Hippocampal formation (tissue), 2 donors: ENCODE measurements around the gene SRMS.
A peak's percentile ranks its signal among the peaks of the same experiment; 100 is the strongest.

Source experiments
- DNase-seq, 2 donors: peaks; one replicate each; lab custom pipeline; 2025; lab: John Stamatoyannopoulos, UW

The SRMS gene

GRCh38 chr20:63538204-63539091, 9.1 kb downstream of the SRMS start:
- DNase-seq: no peak

GRCh38 chr20:63537525-63538203, 9.9 kb downstream of the SRMS start:
- DNase-seq: peak; percentile 25 to 67

GRCh38 chr20:63536997-63537524, 10.5 kb downstream of the SRMS start, which contains the start of gene PTK6:
TSS of gene PTK6 (minus strand) at chr20:63537376. CDS start at chr20:63537314, 62 bp downstream.
- DNase-seq: no peak

GRCh38 chr20:63536241-63536977, 11.1 kb downstream of the SRMS start:
- no peak for DNase-seq

GRCh38 chr20:63534831-63535651, 12.5 kb downstream of the SRMS start:
- no peak for DNase-seq

- DNase-seq: no peak
These were observed 13.1 kb downstream of the SRMS start for GRCh38 chr20:63534427-63534830.

GRCh38 chr20:63533871-63534393, 13.6 kb downstream of the SRMS start:
- no peak for DNase-seq

GRCh38 chr20:63533388-63533787, 14.2 kb downstream of the SRMS start:
- DNase-seq: no peak

GRCh38 chr20:63532449-63532971, 15.0 kb downstream of the SRMS start:
- DNase-seq: no peak

GRCh38 chr20:63531686-63532448, 15.7 kb downstream of the SRMS start:
- DNase-seq: no peak

GRCh38 chr20:63530788-63531160, 16.8 kb downstream of the SRMS start:
- DNase-seq: no peak

- no peak for DNase-seq
These were observed 17.4 kb downstream of the SRMS start for GRCh38 chr20:63529861-63530787.

GRCh38 chr20:63529180-63529860, 18.2 kb downstream of the SRMS start:
- no peak for DNase-seq

- DNase-seq: no peak
These were observed 20.4 kb downstream of the SRMS start for GRCh38 chr20:63527184-63527583.

- DNase-seq: no peak
These were observed 21.6 kb downstream of the SRMS start for GRCh38 chr20:63525971-63526370.

- no peak for DNase-seq
These were observed 22.4 kb downstream of the SRMS start for GRCh38 chr20:63525185-63525584.

GRCh38 chr20:63522981-63523611, 24.5 kb downstream of the SRMS start:
- no peak for DNase-seq
